Glutamatergic neuron (in vitro differentiated cells): ENCODE data around the gene DHX35. TPM values are rescaled to one million over a fixed set of nuclear protein-coding genes. Genes with fewer than 3 reads are reported as not detected.

Source experiments
- DNase-seq: peaks from one replicate; pipeline ENCODE4 v3.0.0; 2022
- H3K27ac Mint-ChIP-seq: one replicate; pipeline ENCODE4 v1.8.0; 2020; ENCODE audit warnings: mild to moderate bottlenecking, mixed read lengths, inconsistent platforms; ENCODE audit not compliant: unreplicated experiment
- H3K27me3 Mint-ChIP-seq: one replicate; pipeline ENCODE4 v1.8.0; 2020; ENCODE audit warnings: mild to moderate bottlenecking, moderate library complexity, mixed read lengths, inconsistent platforms; ENCODE audit not compliant: unreplicated experiment
- H3K36me3 Mint-ChIP-seq: one replicate; pipeline ENCODE4 v1.8.0; 2020; ENCODE audit warnings: mild to moderate bottlenecking, mixed read lengths, inconsistent platforms; ENCODE audit not compliant: unreplicated experiment
- H3K4me1 Mint-ChIP-seq: one replicate; pipeline ENCODE4 v1.8.0; 2020; ENCODE audit warnings: mild to moderate bottlenecking, low read depth, mixed read lengths, inconsistent platforms; ENCODE audit not compliant: unreplicated experiment
- H3K4me3 Mint-ChIP-seq: one replicate; pipeline ENCODE4 v1.8.0; 2020; ENCODE audit warnings: mild to moderate bottlenecking, mixed read lengths, inconsistent platforms; ENCODE audit not compliant: unreplicated experiment
- H3K9me3 Mint-ChIP-seq: one replicate; pipeline ENCODE4 v1.8.0; 2020; ENCODE audit warnings: mild to moderate bottlenecking, moderate library complexity, mixed read lengths, inconsistent platforms; ENCODE audit not compliant: unreplicated experiment
- total RNA-seq: library from RNA; stranded (reverse); fragmentation: NEBNext Ultra II Directional; extraction: Animal tissue kit (Norgen Biotek cat#: 25700); gene quantifications from one replicate; pipeline ENCODE4 v1.2.1, GENCODE V29; 2021; ENCODE audit not compliant: unreplicated experiment
- TF ChIP-seq, protein P1 (sequence below): fragments of 200-600 bp; sonication (generic); IDR thresholded peaks from one replicate; pipeline ENCODE4 v1.5.0; 2021; ENCODE audit not compliant: partially characterized antibody, unreplicated experiment

DHX35 gene
- total RNA-seq, 1 donor from 2014 or later = 12.0 TPM

DNA sequence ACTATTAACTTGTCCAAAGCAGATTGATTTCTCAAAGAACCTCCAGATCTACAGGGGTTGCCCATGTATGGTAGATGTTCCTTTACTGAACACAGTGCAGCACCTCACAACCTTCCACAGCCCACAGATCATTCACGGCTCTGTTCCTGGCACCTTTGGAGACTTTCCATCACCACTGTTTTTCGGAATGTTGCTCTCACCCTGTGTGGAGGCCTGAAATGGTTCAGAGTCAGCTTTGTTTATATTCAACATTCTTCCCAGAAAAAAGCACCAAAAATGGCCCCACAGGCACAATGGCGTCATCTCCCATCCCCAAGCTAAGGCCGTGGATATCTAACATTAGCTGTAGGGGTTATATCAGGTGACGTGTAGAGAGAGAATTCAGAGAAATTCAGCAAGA, 74.7 kb downstream of the DHX35 start:
- H3K9me3 Mint-ChIP-seq = no peaks in the 10 kb centered on the region
- peaks cover 1% of the 10 kb centered on the region for H3K4me1 Mint-ChIP-seq
- no peak for DNase-seq
- H3K27ac Mint-ChIP-seq = no peak overlapping the region
- H3K36me3 Mint-ChIP-seq = no peaks in the 10 kb centered on the region
- TF ChIP-seq, protein P1, sequence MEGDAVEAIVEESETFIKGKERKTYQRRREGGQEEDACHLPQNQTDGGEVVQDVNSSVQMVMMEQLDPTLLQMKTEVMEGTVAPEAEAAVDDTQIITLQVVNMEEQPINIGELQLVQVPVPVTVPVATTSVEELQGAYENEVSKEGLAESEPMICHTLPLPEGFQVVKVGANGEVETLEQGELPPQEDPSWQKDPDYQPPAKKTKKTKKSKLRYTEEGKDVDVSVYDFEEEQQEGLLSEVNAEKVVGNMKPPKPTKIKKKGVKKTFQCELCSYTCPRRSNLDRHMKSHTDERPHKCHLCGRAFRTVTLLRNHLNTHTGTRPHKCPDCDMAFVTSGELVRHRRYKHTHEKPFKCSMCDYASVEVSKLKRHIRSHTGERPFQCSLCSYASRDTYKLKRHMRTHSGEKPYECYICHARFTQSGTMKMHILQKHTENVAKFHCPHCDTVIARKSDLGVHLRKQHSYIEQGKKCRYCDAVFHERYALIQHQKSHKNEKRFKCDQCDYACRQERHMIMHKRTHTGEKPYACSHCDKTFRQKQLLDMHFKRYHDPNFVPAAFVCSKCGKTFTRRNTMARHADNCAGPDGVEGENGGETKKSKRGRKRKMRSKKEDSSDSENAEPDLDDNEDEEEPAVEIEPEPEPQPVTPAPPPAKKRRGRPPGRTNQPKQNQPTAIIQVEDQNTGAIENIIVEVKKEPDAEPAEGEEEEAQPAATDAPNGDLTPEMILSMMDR = no peak
- no peak overlapping the region for H3K4me3 Mint-ChIP-seq
- H3K27me3 Mint-ChIP-seq = peaks cover 3% of the 10 kb centered on the region

DNA sequence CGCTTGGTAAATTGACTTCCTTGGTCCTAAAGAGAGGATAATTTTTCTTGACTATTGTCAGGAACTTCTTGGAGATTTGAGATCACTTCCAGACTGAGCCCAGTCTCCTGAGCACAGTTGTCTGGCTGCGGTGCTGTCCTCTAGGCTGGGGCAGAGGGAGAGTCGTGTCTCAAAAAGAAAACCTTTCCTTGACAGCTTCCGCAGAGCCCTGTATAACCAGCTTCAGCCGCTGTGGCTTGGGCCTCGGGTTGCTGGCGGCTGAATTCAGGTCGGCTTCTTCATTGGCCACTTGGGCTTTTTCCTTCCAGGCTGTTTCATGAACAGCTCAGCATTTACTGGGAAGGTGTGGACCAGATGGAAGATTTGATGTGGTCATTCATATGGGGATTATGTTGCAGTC, 75.9 kb downstream of the DHX35 start:
- no peak for DNase-seq
- no peaks in the 10 kb centered on the region for H3K9me3 Mint-ChIP-seq
- no peak overlapping the region for H3K27ac Mint-ChIP-seq
- H3K36me3 Mint-ChIP-seq = no peaks in the 10 kb centered on the region
- H3K27me3 Mint-ChIP-seq = peaks cover 1% of the 10 kb centered on the region
- peaks cover 1% of the 10 kb centered on the region for H3K4me1 Mint-ChIP-seq
- no peak overlapping the region for H3K4me3 Mint-ChIP-seq
- TF ChIP-seq, protein P1 = no peak

DNA sequence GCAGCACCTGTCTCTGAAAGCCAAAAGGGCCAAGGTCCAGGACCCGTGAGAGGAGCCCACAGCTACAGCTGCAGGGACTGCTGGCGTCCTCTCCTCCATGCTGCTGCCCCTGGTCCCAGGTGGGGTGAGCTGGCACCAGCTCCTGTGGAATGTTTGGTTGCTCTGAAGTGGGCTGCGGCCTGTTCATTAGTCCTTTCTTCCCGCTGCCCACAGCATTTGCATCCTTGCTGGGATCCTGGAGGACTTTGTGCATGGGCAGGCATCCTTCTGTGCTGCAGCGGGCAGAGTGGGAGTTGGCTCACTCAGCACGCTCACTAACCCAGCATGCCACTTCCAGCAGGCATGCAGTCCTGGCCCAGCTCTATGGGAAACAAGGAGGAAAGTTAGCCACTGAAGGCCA, 76.4 kb downstream of the DHX35 start:
- no peak for DNase-seq
- H3K9me3 Mint-ChIP-seq = no peaks in the 10 kb centered on the region
- no peak overlapping the region for H3K4me3 Mint-ChIP-seq
- TF ChIP-seq, protein P1 = no peak
- H3K27ac Mint-ChIP-seq = no peak overlapping the region
- no peaks in the 10 kb centered on the region for H3K36me3 Mint-ChIP-seq
- H3K4me1 Mint-ChIP-seq = peaks cover 1% of the 10 kb centered on the region
- H3K27me3 Mint-ChIP-seq = peaks cover 1% of the 10 kb centered on the region

DNA sequence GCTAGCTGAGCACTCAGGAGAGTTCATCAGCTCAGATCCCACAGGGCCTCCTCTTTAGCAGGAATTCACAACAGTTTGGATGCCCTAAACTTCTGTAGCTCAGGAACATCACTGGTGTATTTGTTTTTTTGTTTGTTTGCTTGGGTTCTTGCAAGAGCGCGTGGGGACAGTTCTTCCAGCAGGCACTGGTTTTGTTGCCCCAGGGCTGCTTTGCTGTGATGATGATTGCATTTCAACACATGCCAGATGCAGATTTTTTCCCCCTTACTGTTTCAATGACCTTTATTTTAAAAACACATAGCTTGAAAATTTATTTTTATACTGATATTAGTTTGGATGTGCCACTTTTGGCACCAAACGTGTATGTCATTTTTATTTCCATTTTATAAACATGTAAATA, 77.1 kb downstream of the DHX35 start:
- H3K36me3 Mint-ChIP-seq = no peaks in the 10 kb centered on the region
- no peak for DNase-seq
- H3K4me3 Mint-ChIP-seq = no peak overlapping the region
- H3K9me3 Mint-ChIP-seq = no peaks in the 10 kb centered on the region
- H3K27me3 Mint-ChIP-seq = peaks cover 1% of the 10 kb centered on the region
- TF ChIP-seq, protein P1 = no peak
- no peak overlapping the region for H3K27ac Mint-ChIP-seq
- H3K4me1 Mint-ChIP-seq = peaks cover 1% of the 10 kb centered on the region

DNA sequence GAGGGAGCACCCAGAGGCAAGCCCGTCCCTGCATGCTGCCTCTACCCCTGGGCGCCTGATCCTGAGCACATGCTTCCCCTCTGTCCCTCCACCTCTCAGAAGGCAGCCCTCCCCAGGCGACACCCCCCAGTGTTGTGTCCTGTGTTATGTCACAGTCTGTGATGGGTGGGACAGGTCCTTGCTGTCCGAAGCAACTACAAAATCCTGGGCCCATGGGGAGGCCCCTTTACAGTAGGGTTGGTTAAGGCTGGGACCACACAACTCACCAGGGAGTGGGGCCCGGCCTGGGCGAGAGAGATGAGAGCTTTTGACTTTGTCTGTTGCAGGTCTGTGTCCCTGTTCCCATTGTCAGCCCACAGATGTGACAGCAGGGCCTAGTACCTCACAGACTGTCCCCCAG, 78.0 kb downstream of the DHX35 start:
- TF ChIP-seq, protein P1 = no peak
- Mint-ChIP-seq H3K4me1 (peaks cover 1% of the 10 kb centered on the region), H3K9me3 (no peaks in the 10 kb centered on the region), H3K36me3 (no peaks in the 10 kb centered on the region), H3K27me3 (peaks cover 1% of the 10 kb centered on the region), H3K4me3 (no peak overlapping the region), H3K27ac (no peak overlapping the region)
- DNase-seq = no peak
